OCI-LY7 (cell line): ENCODE results near the gene NMB. TPM values are rescaled to one million over a fixed set of nuclear protein-coding genes. Genes with fewer than 3 reads are reported as not detected.

Experiments
- BruUV-seq: library from RNA; stranded (reverse); fragments of 400-500 nt; replicated peaks from 2 replicates; lab custom pipeline; 2021; lab: Mats Ljungman, UMichigan
- CTCF ChIA-PET: fragments of 300-600 bp; sonication (Branson Sonifier 250); formaldehyde crosslinking; loops from one replicate; lab custom pipeline; 2022; ENCODE audit warnings: antibody characterized with exemption; ENCODE audit not compliant: unreplicated experiment; lab: Charles Lee
- POLR2A ChIA-PET: fragments of 300-600 bp; sonication (Branson Sonifier 250); formaldehyde crosslinking; loops from one replicate; lab custom pipeline; 2022; ENCODE audit warnings: antibody characterized with exemption; lab: Charles Lee
- DNase-seq: peaks from one replicate; pipeline ENCODE4 v3.0.0-alpha.2; 2015; ENCODE audit warnings: low spot score
- H2AFZ ChIP-seq: fragments of 200-600 bp; sonication (generic), shearing (Covaris generic); 2 replicates; pipeline ENCODE4 v1.6.1; 2014; ENCODE audit warnings: mild to moderate bottlenecking, antibody characterized with exemption, low read length, moderate library complexity
- H3K27ac ChIP-seq: fragments of 200-600 bp; sonication (generic); 2 replicates; pipeline ENCODE4 v1.5.1; 2014; ENCODE audit warnings: mixed run types, low read depth, mild to moderate bottlenecking, moderate library complexity, low read length, inconsistent platforms; ENCODE audit not compliant: poor library complexity, severe bottlenecking
- H3K36me3 ChIP-seq: fragments of 200-600 bp; sonication (generic); 2 replicates; pipeline ENCODE4 v1.6.1; 2014; ENCODE audit warnings: mild to moderate bottlenecking, antibody characterized with exemption, low read length, moderate library complexity, mixed read lengths; ENCODE audit not compliant: insufficient read depth
- H3K4me1 ChIP-seq: fragments of 200-600 bp; sonication (generic); 2 replicates; pipeline ENCODE4 v1.5.1; 2014; ENCODE audit warnings: mild to moderate bottlenecking, low read length; ENCODE audit not compliant: insufficient read depth, poor library complexity, severe bottlenecking
- H3K4me2 ChIP-seq: fragments of 200-600 bp; sonication (generic); 2 replicates; pipeline ENCODE4 v1.6.1; 2014; ENCODE audit warnings: mild to moderate bottlenecking, low read length
- H3K4me3 ChIP-seq: fragments of 200-600 bp; sonication (generic); 2 replicates; pipeline ENCODE4 v1.5.1; 2014; ENCODE audit warnings: mild to moderate bottlenecking, low read depth, low read length; ENCODE audit not compliant: poor library complexity, severe bottlenecking
- H3K79me2 ChIP-seq: fragments of 200-600 bp; sonication (generic); 2 replicates; pipeline ENCODE4 v1.6.1; 2016; ENCODE audit warnings: low read depth, mild to moderate bottlenecking, low read length, moderate library complexity, mixed read lengths; ENCODE audit not compliant: insufficient read depth
- H3K9me2 ChIP-seq: fragments of 200-600 bp; sonication (generic); 2 replicates; pipeline ENCODE4 v1.6.1; 2016; ENCODE audit warnings: mild to moderate bottlenecking, low read length, mixed read lengths; ENCODE audit not compliant: insufficient read depth
- H3K9me3 ChIP-seq: fragments of 200-600 bp; sonication (generic); 2 replicates; pipeline ENCODE4 v1.6.1; 2014; ENCODE audit warnings: mild to moderate bottlenecking, mixed run types, low read length, mixed read lengths
- H4K20me1 ChIP-seq: fragments of 200-600 bp; sonication (generic); 2 replicates; pipeline ENCODE4 v1.6.1; 2014; ENCODE audit warnings: mild to moderate bottlenecking, antibody characterized with exemption, low read length, moderate library complexity, mixed read lengths; ENCODE audit not compliant: insufficient read depth
- CTCF ChIP-seq: fragments of 200-600 bp; sonication (generic); conservative IDR thresholded peaks from 2 replicates; pipeline ENCODE4 v1.5.1; 2014; ENCODE audit warnings: mild to moderate bottlenecking, antibody characterized with exemption, low read length, moderate library complexity, mixed read lengths
- EZH2phosphoT487 ChIP-seq: fragments of 200-600 bp; sonication (generic); IDR thresholded peaks from 2 replicates; pipeline ENCODE4 v1.6.1; 2018; ENCODE audit warnings: low read depth, borderline replicate concordance, mild to moderate bottlenecking, mixed run types, antibody characterized with exemption, low read length, moderate library complexity, mixed read lengths
- intact Hi-C: fragments of 100-400 bp; cut with micrococcal nuclease; formaldehyde crosslinking; loops from one replicate; pipeline ENCODE4 v1.10.0; 2022; ENCODE audit not compliant: unreplicated experiment
- total RNA-seq, 2 experiments: library from RNA; depleted of rRNA in 1 of 2; stranded (reverse); fragments of >200 nt in 1 of 2; shearing (Covaris generic) in 1 of 2; gene quantifications; 2 replicates each; pipeline ENCODE4 v1.2.3, GENCODE V29; 2014 to 2022

Gene NMB
- total RNA-seq, 2 experiments from 2014 or later = 8.7 to 10.3 TPM

- Histone ChIP-seq H3K79me2 (peaks cover 92% of the 10 kb centered on the region), H3K36me3 (peaks cover 21% of the 10 kb centered on the region; the same call in 1 of the 2 replicates), H3K9me2 (no peaks in the 10 kb centered on the region), H3K4me3 (no peak overlapping the region), H3K9me3 (no peaks in the 10 kb centered on the region), H4K20me1 (peaks cover 14% of the 10 kb centered on the region), H3K27ac (no peak overlapping the region), H3K4me2 (no peak overlapping the region), H3K4me1 (peaks cover 12% of the 10 kb centered on the region), H2AFZ (no peak overlapping the region)
- no peak for DNase-seq
- CTCF ChIA-PET = no interaction called here
- BruUV-seq = TSS peak; percentile 39
- POLR2A ChIA-PET = interaction anchor here (0.6 to 2.2 kb wide), 7 partner anchors 9 to 25 kb away, joined by 3 to 7 read pairs (median 5); partner anchors contain the start of gene SEC11A
- intact Hi-C loops = no loop called here
- TF ChIP-seq CTCF = no peak
- no peak for TF ChIP-seq EZH2phosphoT487
Observed at GRCh38 chr15:84697236-84697990, 39.4 kb upstream of the NMB start.

GRCh38 chr15:84696757-84697156, 38.8 kb upstream of the NMB start:
- Histone ChIP-seq H3K4me3 (no peak overlapping the region), H2AFZ (no peak overlapping the region), H4K20me1 (peaks cover 14% of the 10 kb centered on the region), H3K79me2 (peaks cover 92% of the 10 kb centered on the region), H3K9me3 (no peaks in the 10 kb centered on the region), H3K36me3 (peaks cover 26% of the 10 kb centered on the region), H3K4me1 (peaks cover 12% of the 10 kb centered on the region), H3K4me2 (no peak overlapping the region), H3K9me2 (no peaks in the 10 kb centered on the region), H3K27ac (no peak overlapping the region)
- TF ChIP-seq CTCF (no peak), EZH2phosphoT487 (no peak)
- POLR2A ChIA-PET = interaction anchor here (0.9 to 2.2 kb wide), 4 partner anchors 8 to 19 kb away, joined by 5 to 7 read pairs (median 6); partner anchors contain the start of gene SEC11A
- DNase-seq = no peak
- CTCF ChIA-PET = no interaction called here
- no TSS peak for BruUV-seq
- intact Hi-C loops = no loop called here

GRCh38 chr15:84690342-84690741, 32.3 kb upstream of the NMB start:
- DNase-seq = no peak
- H3K27ac ChIP-seq = no peak overlapping the region
- intact Hi-C loops = no loop called here
- no peak overlapping the region for H2AFZ ChIP-seq
- ChIA-PET CTCF (no interaction called here), POLR2A (interaction anchor here (1.0 kb wide), 1 partner anchor 26 kb away, joined by 3 read pairs; no protein-coding TSS in a partner anchor)
- H4K20me1 ChIP-seq = no peaks in the 10 kb centered on the region
- TF ChIP-seq CTCF = no peak
- TF ChIP-seq EZH2phosphoT487 = no peak
- no peaks in the 10 kb centered on the region for H3K9me2 ChIP-seq
- H3K4me1 ChIP-seq = peaks cover 7% of the 10 kb centered on the region
- H3K4me3 ChIP-seq = no peak overlapping the region
- peaks cover 83% of the 10 kb centered on the region for H3K36me3 ChIP-seq
- H3K79me2 ChIP-seq = peaks cover 48% of the 10 kb centered on the region
- no peaks in the 10 kb centered on the region for H3K9me3 ChIP-seq
- no peak overlapping the region for H3K4me2 ChIP-seq
- BruUV-seq = TSS peak; percentile 13
